Measurements from ENCODE around the gene CARNS1.

- TF ChIP-seq CTCF (optimal IDR thresholded peaks at IDR 0.05 in 1 of 3, IDR thresholded peaks at IDR 0.05 in 1 of 3, conservative IDR thresholded peaks at IDR 0.05 in 1 of 3; ENCODE audit: extremely low read depth in 1 of 3, insufficient read depth in 2 of 3, low read length in 3 of 3) (no peak), EZH2 (IDR thresholded peaks at IDR 0.05; ENCODE audit: low read length) (no peak)
Observed at GRCh38 chr11:67405688-67406339, 9.7 kb upstream of the CARNS1 start.

Measured in keratinocyte (primary cell).